ENCODE data around the gene MYO7A.

Gene MYO7A

GRCh38 chr11:77110836-77111235 lies 17.2 kb upstream of the MYO7A start:
- Histone ChIP-seq H2BK15ac (ENCODE audit: low read length) (no peak overlapping the region), H3K36me3 (replicated peaks in 1 of 2; ENCODE audit: control insufficient read depth in 2 of 2, insufficient read depth in 2 of 2, low read length in 2 of 2) (peaks cover 2 to 34% of the 10 kb centered on the region in 2 donors), H3K4me1 (ENCODE audit: control insufficient read depth in 2 of 2, insufficient read depth in 1 of 2, low read depth in 1 of 2, low read length in 2 of 2) (peaks cover 0 to 5% of the 10 kb centered on the region in 2 donors), H3K9me3 (replicated peaks in 1 of 2; ENCODE audit: control insufficient read depth in 2 of 2, insufficient read depth in 1 of 2, low read depth in 1 of 2, low read length in 2 of 2) (no peaks in the 10 kb centered on the region), H4K91ac (ENCODE audit: low read depth, low read length, poor library complexity) (no peak overlapping the region), H2AFZ (ENCODE audit: low read length) (no peak overlapping the region), H2BK5ac (ENCODE audit: low read length) (no peak overlapping the region), H3K4me3 (ENCODE audit: low read length in 2 of 2) (no peak overlapping the region), H2BK12ac (ENCODE audit: low read length) (no peak overlapping the region), H2BK120ac (ENCODE audit: low read depth, low read length) (no peak overlapping the region), H4K8ac (ENCODE audit: low read depth, low read length) (no peak overlapping the region), H3K18ac (ENCODE audit: low read length) (peak overlapping the region; percentile 13), H3K4ac (ENCODE audit: low read length) (no peak overlapping the region), H3K79me1 (ENCODE audit: low read depth, low read length) (no peaks in the 10 kb centered on the region), H3K4me2 (ENCODE audit: insufficient read depth, low read length, poor library complexity, severe bottlenecking) (no peak overlapping the region), H3K23ac (ENCODE audit: low read depth, low read length, poor library complexity) (no peak overlapping the region), H2AK5ac (ENCODE audit: low read depth, low read length) (no peak overlapping the region), H3K27ac (replicated peaks; ENCODE audit: low read length) (no peak overlapping the region), H3K9ac (ENCODE audit: low read depth, low read length, poor library complexity) (no peak overlapping the region), H3K27me3 (ENCODE audit: control insufficient read depth in 3 of 3, insufficient read depth in 3 of 3, low read depth in 1 of 3, low read length in 3 of 3) (no peaks in the 10 kb centered on the region), H3K14ac (ENCODE audit: low read length) (no peak overlapping the region)
- no CpG with 5 or more reads among the region's 6 CpGs for WGBS, 2 donors (ENCODE audit: extremely low coverage in 2 of 2, insufficient read length in 2 of 2, insufficient replicate concordance in 1 of 2)
- DNase-seq (ENCODE audit: low spot score), result no peak

DNA sequence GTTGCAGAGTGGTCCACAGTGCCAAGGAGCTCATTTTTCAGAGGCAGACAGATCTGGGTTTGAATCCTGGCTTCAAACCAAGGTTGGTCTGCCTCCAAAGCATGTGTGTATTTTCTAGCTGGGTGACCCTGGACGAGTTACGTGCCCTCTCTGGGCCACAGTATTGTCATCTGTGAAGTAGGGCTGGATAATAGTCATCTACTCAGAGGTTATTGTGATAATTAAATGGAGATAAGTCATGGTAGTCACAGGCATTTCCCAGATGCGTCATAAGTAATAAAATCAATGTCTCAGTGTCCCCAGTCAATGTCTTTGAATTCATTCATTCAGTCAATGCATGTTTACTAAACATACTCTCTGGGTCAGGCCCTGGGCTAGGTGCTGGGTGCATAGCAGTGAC lies 16.8 kb upstream of the MYO7A start:
- peaks cover 0 to 5% of the 10 kb centered on the region in 2 donors for H3K4me1 ChIP-seq (ENCODE audit: control insufficient read depth in 2 of 2, insufficient read depth in 1 of 2, low read depth in 1 of 2, low read length in 2 of 2)
- WGBS, 2 donors (ENCODE audit: extremely low coverage in 2 of 2, insufficient read length in 2 of 2, insufficient replicate concordance in 1 of 2), result no CpG with 5 or more reads among the region's 3 CpGs

GRCh38 chr11:77111946-77112345 lies 16.1 kb upstream of the MYO7A start:
- Histone ChIP-seq H3K14ac (ENCODE audit: low read length) (no peak overlapping the region), H3K4me3 (ENCODE audit: low read length in 2 of 2) (no peak overlapping the region), H4K91ac (ENCODE audit: low read depth, low read length, poor library complexity) (no peak overlapping the region), H2BK120ac (ENCODE audit: low read depth, low read length) (no peak overlapping the region), H4K8ac (ENCODE audit: low read depth, low read length) (peak overlapping the region; percentile 49), H3K4me1 (ENCODE audit: control insufficient read depth in 2 of 2, insufficient read depth in 1 of 2, low read depth in 1 of 2, low read length in 2 of 2) (peaks cover under 1 to 5% of the 10 kb centered on the region in 2 donors), H3K79me1 (ENCODE audit: low read depth, low read length) (no peaks in the 10 kb centered on the region), H3K18ac (ENCODE audit: low read length) (peak overlapping the region; percentile 22), H3K23ac (ENCODE audit: low read depth, low read length, poor library complexity) (peak overlapping the region; percentile 16), H3K4me2 (ENCODE audit: insufficient read depth, low read length, poor library complexity, severe bottlenecking) (no peak overlapping the region), H2BK5ac (ENCODE audit: low read length) (peak overlapping the region; percentile 19), H3K4ac (ENCODE audit: low read length) (no peak overlapping the region), H3K9me3 (replicated peaks in 1 of 2; ENCODE audit: control insufficient read depth in 2 of 2, insufficient read depth in 1 of 2, low read depth in 1 of 2, low read length in 2 of 2) (no peaks in the 10 kb centered on the region), H3K27ac (replicated peaks; ENCODE audit: low read length) (no peak overlapping the region), H2BK12ac (ENCODE audit: low read length) (no peak overlapping the region), H3K9ac (ENCODE audit: low read depth, low read length, poor library complexity) (no peak overlapping the region), H3K36me3 (replicated peaks in 1 of 2; ENCODE audit: control insufficient read depth in 2 of 2, insufficient read depth in 2 of 2, low read length in 2 of 2) (peaks cover 0 to 43% of the 10 kb centered on the region in 2 donors), H2AK5ac (ENCODE audit: low read depth, low read length) (no peak overlapping the region), H2BK15ac (ENCODE audit: low read length) (no peak overlapping the region), H2AFZ (ENCODE audit: low read length) (no peak overlapping the region), H3K27me3 (ENCODE audit: control insufficient read depth in 3 of 3, insufficient read depth in 3 of 3, low read depth in 1 of 3, low read length in 3 of 3) (no peaks in the 10 kb centered on the region)
- DNase-seq (ENCODE audit: low spot score), result no peak
- WGBS, 2 donors (ENCODE audit: extremely low coverage in 2 of 2, insufficient read length in 2 of 2, insufficient replicate concordance in 1 of 2), result no CpG with 5 or more reads among the region's 6 CpGs

More for the DNA sequence above, 16.8 kb upstream of the MYO7A start:
- Histone ChIP-seq H2BK12ac (ENCODE audit: low read length) (no peak overlapping the region), H3K4me3 (ENCODE audit: low read length in 2 of 2) (no peak overlapping the region), H2AFZ (ENCODE audit: low read length) (no peak overlapping the region), H3K27me3 (ENCODE audit: control insufficient read depth in 3 of 3, insufficient read depth in 3 of 3, low read depth in 1 of 3, low read length in 3 of 3) (no peaks in the 10 kb centered on the region), H4K8ac (ENCODE audit: low read depth, low read length) (no peak overlapping the region), H3K36me3 (replicated peaks in 1 of 2; ENCODE audit: control insufficient read depth in 2 of 2, insufficient read depth in 2 of 2, low read length in 2 of 2) (peaks cover 2 to 37% of the 10 kb centered on the region in 2 donors), H3K4ac (ENCODE audit: low read length) (no peak overlapping the region), H3K9me3 (replicated peaks in 1 of 2; ENCODE audit: control insufficient read depth in 2 of 2, insufficient read depth in 1 of 2, low read depth in 1 of 2, low read length in 2 of 2) (no peaks in the 10 kb centered on the region), H2BK5ac (ENCODE audit: low read length) (no peak overlapping the region), H2AK5ac (ENCODE audit: low read depth, low read length) (no peak overlapping the region), H3K4me2 (ENCODE audit: insufficient read depth, low read length, poor library complexity, severe bottlenecking) (no peak overlapping the region), H3K27ac (replicated peaks; ENCODE audit: low read length) (no peak overlapping the region), H2BK120ac (ENCODE audit: low read depth, low read length) (no peak overlapping the region), H3K18ac (ENCODE audit: low read length) (no peak overlapping the region), H4K91ac (ENCODE audit: low read depth, low read length, poor library complexity) (no peak overlapping the region), H3K23ac (ENCODE audit: low read depth, low read length, poor library complexity) (no peak overlapping the region), H3K79me1 (ENCODE audit: low read depth, low read length) (no peaks in the 10 kb centered on the region), H2BK15ac (ENCODE audit: low read length) (no peak overlapping the region), H3K9ac (ENCODE audit: low read depth, low read length, poor library complexity) (no peak overlapping the region), H3K14ac (ENCODE audit: low read length) (no peak overlapping the region)
- no peak for DNase-seq (ENCODE audit: low spot score)

DNA sequence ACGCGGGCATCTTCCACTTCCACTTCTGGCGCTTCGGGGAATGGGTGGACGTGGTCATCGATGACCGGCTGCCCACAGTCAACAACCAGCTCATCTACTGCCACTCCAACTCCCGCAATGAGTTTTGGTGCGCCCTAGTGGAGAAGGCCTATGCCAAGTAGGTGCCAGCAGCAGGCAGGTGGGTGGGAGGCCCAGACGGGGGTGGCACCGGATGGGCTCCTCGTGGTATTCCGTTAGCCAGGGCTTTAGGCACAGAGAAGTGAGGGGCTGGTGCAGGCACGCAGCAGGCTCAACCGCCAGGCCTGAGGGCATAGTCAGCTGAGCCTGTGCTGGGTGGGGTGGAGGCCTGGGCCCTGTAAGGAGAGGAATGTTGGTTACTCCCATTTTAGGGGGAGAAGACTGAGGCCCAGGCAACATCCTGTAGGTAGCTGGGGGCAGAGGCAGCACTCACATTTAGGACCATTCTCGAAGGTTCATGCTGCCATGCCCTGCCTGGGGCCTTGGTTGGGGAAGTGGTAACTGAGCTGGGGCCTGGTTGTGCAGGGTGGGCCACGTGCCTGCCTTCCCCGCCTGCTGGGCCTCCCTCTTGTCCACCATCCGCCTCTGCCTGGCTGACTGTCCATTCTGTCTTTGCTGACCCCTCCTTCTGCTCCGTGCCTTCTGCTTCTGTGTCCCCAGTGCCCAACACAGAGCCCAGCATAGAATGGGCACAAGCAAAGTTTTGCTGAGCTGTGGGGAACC lies 15.2 kb upstream of the MYO7A start:
- Histone ChIP-seq H3K36me3 (replicated peaks in 1 of 2; ENCODE audit: control insufficient read depth in 2 of 2, insufficient read depth in 2 of 2, low read length in 2 of 2) (peaks cover 0 to 51% of the 10 kb centered on the region in 2 donors), H3K9ac (ENCODE audit: low read depth, low read length, poor library complexity) (peak overlapping the region; percentile 51), H3K23ac (ENCODE audit: low read depth, low read length, poor library complexity) (peak overlapping the region; percentile 48), H3K4me3 (ENCODE audit: low read length in 2 of 2) (no peak overlapping the region), H3K27ac (replicated peaks; ENCODE audit: low read length) (no peak overlapping the region), H3K79me1 (ENCODE audit: low read depth, low read length) (no peaks in the 10 kb centered on the region), H3K4ac (ENCODE audit: low read length) (peak overlapping the region; percentile 58), H2BK12ac (ENCODE audit: low read length) (peak overlapping the region; percentile 64), H3K4me2 (ENCODE audit: insufficient read depth, low read length, poor library complexity, severe bottlenecking) (no peak overlapping the region), H2AK5ac (ENCODE audit: low read depth, low read length) (peak overlapping the region; percentile 48), H3K27me3 (ENCODE audit: control insufficient read depth in 3 of 3, insufficient read depth in 3 of 3, low read depth in 1 of 3, low read length in 3 of 3) (no peaks in the 10 kb centered on the region), H3K14ac (ENCODE audit: low read length) (peak overlapping the region; percentile 47), H2BK120ac (ENCODE audit: low read depth, low read length) (no peak overlapping the region), H4K8ac (ENCODE audit: low read depth, low read length) (no peak overlapping the region), H3K4me1 (ENCODE audit: control insufficient read depth in 2 of 2, insufficient read depth in 1 of 2, low read depth in 1 of 2, low read length in 2 of 2) (peaks cover 5 to 7% of the 10 kb centered on the region in 2 donors), H3K9me3 (replicated peaks in 1 of 2; ENCODE audit: control insufficient read depth in 2 of 2, insufficient read depth in 1 of 2, low read depth in 1 of 2, low read length in 2 of 2) (no peaks in the 10 kb centered on the region), H2BK5ac (ENCODE audit: low read length) (peak overlapping the region; percentile 19), H2AFZ (ENCODE audit: low read length) (no peak overlapping the region), H4K91ac (ENCODE audit: low read depth, low read length, poor library complexity) (peak overlapping the region; percentile 11), H3K18ac (ENCODE audit: low read length) (peak overlapping the region; percentile 71), H2BK15ac (ENCODE audit: low read length) (peak overlapping the region; percentile 93)
- WGBS, 2 donors (ENCODE audit: extremely low coverage in 2 of 2, insufficient read length in 2 of 2, insufficient replicate concordance in 1 of 2), result no CpG with 5 or more reads among the region's 20 CpGs
- DNase-seq (ENCODE audit: low spot score), result no peak
